WTC11 (cell line): ENCODE measurements around the gene IL4I1. TPM values are rescaled to one million over a fixed set of nuclear protein-coding genes. Genes with fewer than 3 reads are reported as not detected.

Experiments used
- ATAC-seq: fragments of 200-7000 bp; cut with Tn5 transposase; 2 replicates; pipeline ENCODE4 v1.10.0; 2021; ENCODE audit warnings: mild to moderate bottlenecking, moderate library complexity
- CTCF ChIA-PET: fragments of 300-600 bp; sonication (Branson Sonifier 250); formaldehyde crosslinking; loops from one replicate; lab custom pipeline; 2021; ENCODE audit warnings: antibody characterized with exemption; lab: Charles Lee
- POLR2A ChIA-PET: fragments of 350-600 bp; sonication (Branson Sonifier 250); formaldehyde crosslinking; loops from one replicate; lab custom pipeline; 2021; ENCODE audit warnings: antibody characterized with exemption; lab: Charles Lee
- DNase-seq: peaks from one replicate; pipeline ENCODE4 v3.0.0; 2021; ENCODE audit warnings: low spot score
- H3K27ac Mint-ChIP-seq: 2 replicates; pipeline ENCODE4 v1.8.0; 2021; ENCODE audit warnings: mixed read lengths
- H3K27me3 Mint-ChIP-seq: 2 replicates; pipeline ENCODE4 v1.8.0; 2021; ENCODE audit warnings: low read depth, mild to moderate bottlenecking, moderate library complexity, mixed read lengths
- H3K36me3 Mint-ChIP-seq: 2 replicates; pipeline ENCODE4 v1.8.0; 2021; ENCODE audit warnings: mixed read lengths
- H3K4me1 Mint-ChIP-seq: 2 replicates; pipeline ENCODE4 v1.8.0; 2022; ENCODE audit warnings: mixed read lengths
- H3K4me3 Mint-ChIP-seq: 2 replicates; pipeline ENCODE4 v1.8.0; 2021; ENCODE audit warnings: mild to moderate bottlenecking, moderate library complexity, mixed read lengths
- H3K9me3 Mint-ChIP-seq: 2 replicates; pipeline ENCODE4 v1.8.0; 2021; ENCODE audit warnings: mixed read lengths
- ATF1 ChIP-seq: sonication (generic); formaldehyde crosslinking; IDR thresholded peaks from 2 replicates; pipeline ENCODE4 v1.8.1; 2023; ENCODE audit warnings: mild to moderate bottlenecking, moderate library complexity, missing genetic modification reagents
- ATF6 ChIP-seq: sonication (generic); formaldehyde crosslinking; IDR thresholded peaks from 2 replicates; pipeline ENCODE4 v1.8.1; 2023; ENCODE audit warnings: mild to moderate bottlenecking, missing genetic modification reagents
- ELF4 ChIP-seq: sonication (generic); formaldehyde crosslinking; IDR thresholded peaks from 2 replicates; pipeline ENCODE4 v1.8.1; 2022; ENCODE audit warnings: low read depth, mild to moderate bottlenecking, moderate library complexity, missing genetic modification reagents
- ERG ChIP-seq: fragments of 250-450 bp; sonication (Bioruptor Pico); IDR thresholded peaks from 2 replicates; pipeline ENCODE4 v1.8.0; 2021; ENCODE audit warnings: mild to moderate bottlenecking
- FOXJ3 ChIP-seq: sonication (generic); formaldehyde crosslinking; IDR thresholded peaks from 2 replicates; pipeline ENCODE4 v1.9.0; 2021; ENCODE audit warnings: missing genetic modification reagents, mild to moderate bottlenecking, borderline replicate concordance
- GABPB1 ChIP-seq: sonication (generic); formaldehyde crosslinking; IDR thresholded peaks from 2 replicates; pipeline ENCODE4 v1.8.1; 2023; ENCODE audit warnings: mild to moderate bottlenecking, missing genetic modification reagents
- IRF2 ChIP-seq: sonication (generic); formaldehyde crosslinking; IDR thresholded peaks from 2 replicates; pipeline ENCODE4 v1.8.0; 2022; ENCODE audit warnings: low read depth, missing genetic modification reagents, borderline replicate concordance
- JAZF1 ChIP-seq: fragments of 250-450 bp; sonication (Bioruptor Pico); IDR thresholded peaks from 2 replicates; pipeline ENCODE4 v1.9.0; 2021; ENCODE audit warnings: moderate library complexity, mild to moderate bottlenecking, inconsistent platforms
- NR2C2 ChIP-seq: sonication (generic); formaldehyde crosslinking; IDR thresholded peaks from 2 replicates; pipeline ENCODE4 v1.8.0; 2022; ENCODE audit warnings: mild to moderate bottlenecking, missing genetic modification reagents
- PREB ChIP-seq: sonication (generic); formaldehyde crosslinking; IDR thresholded peaks from 2 replicates; pipeline ENCODE4 v1.8.1; 2022; ENCODE audit warnings: mild to moderate bottlenecking, missing genetic modification reagents, moderate library complexity, borderline replicate concordance
- SMAD4 ChIP-seq: sonication (generic); formaldehyde crosslinking; IDR thresholded peaks from 2 replicates; pipeline ENCODE4 v1.8.0; 2022; ENCODE audit warnings: mild to moderate bottlenecking, missing genetic modification reagents
- STAT6 ChIP-seq: sonication (generic); formaldehyde crosslinking; conservative IDR thresholded peaks from 2 replicates; pipeline ENCODE4 v1.8.1; 2023; ENCODE audit warnings: mild to moderate bottlenecking, low read depth, missing genetic modification reagents, moderate library complexity
- TP53 ChIP-seq: sonication (generic); formaldehyde crosslinking; IDR thresholded peaks from 2 replicates; pipeline ENCODE4 v1.8.1; 2023; ENCODE audit warnings: mild to moderate bottlenecking, missing genetic modification reagents
- ZNF219 ChIP-seq: sonication (generic); formaldehyde crosslinking; IDR thresholded peaks from 2 replicates; pipeline ENCODE4 v1.8.0; 2023; ENCODE audit warnings: missing genetic modification reagents, mild to moderate bottlenecking, borderline replicate concordance
- ZNF671 ChIP-seq: fragments of 250-450 bp; sonication (Bioruptor Pico); IDR thresholded peaks from 2 replicates; pipeline ENCODE4 v1.8.0; 2021; ENCODE audit warnings: mild to moderate bottlenecking
- total RNA-seq: library from RNA; stranded (reverse); gene quantifications from 3 replicates; pipeline ENCODE4 v1.2.3, GENCODE V29; 2021
- TF ChIP-seq, protein P1 (sequence below): sonication (generic); formaldehyde crosslinking; IDR thresholded peaks from 2 replicates; pipeline ENCODE4 v1.8.0; 2023; ENCODE audit warnings: mild to moderate bottlenecking, missing genetic modification reagents
- TF ChIP-seq, protein P2 (sequence below): sonication (generic); formaldehyde crosslinking; IDR thresholded peaks from 2 replicates; pipeline ENCODE4 v1.8.0; 2022; ENCODE audit warnings: mild to moderate bottlenecking, missing genetic modification reagents

Gene IL4I1
- total RNA-seq, 1 experiment from 2014 or later, result 0.83 TPM

- Mint-ChIP-seq H3K27me3 (no peaks in the 10 kb centered on the region; the same call in 1 of the 2 replicates), H3K9me3 (peaks cover 10% of the 10 kb centered on the region), H3K36me3 (peaks cover 18% of the 10 kb centered on the region), H3K4me1 (peaks cover 3% of the 10 kb centered on the region; the same call in 1 of the 2 replicates), H3K27ac (no peak overlapping the region), H3K4me3 (no peak overlapping the region)
- ATAC-seq (no peak), DNase-seq (no peak)
- POLR2A ChIA-PET, result no interaction called here
- CTCF ChIA-PET, result interaction anchor here (0.6 to 1.9 kb wide), 7 partner anchors 14 to 127 kb away, joined by 3 to 9 read pairs (median 3); partner anchors contain the start of gene AP2A1
- TF ChIP-seq ELF4 (no peak), ERG (CRISPR knock-in tag) (no peak), SMAD4 (CRISPR knock-in tag) (no peak), ATF6 (no peak)
- TF ChIP-seq, protein P1, sequence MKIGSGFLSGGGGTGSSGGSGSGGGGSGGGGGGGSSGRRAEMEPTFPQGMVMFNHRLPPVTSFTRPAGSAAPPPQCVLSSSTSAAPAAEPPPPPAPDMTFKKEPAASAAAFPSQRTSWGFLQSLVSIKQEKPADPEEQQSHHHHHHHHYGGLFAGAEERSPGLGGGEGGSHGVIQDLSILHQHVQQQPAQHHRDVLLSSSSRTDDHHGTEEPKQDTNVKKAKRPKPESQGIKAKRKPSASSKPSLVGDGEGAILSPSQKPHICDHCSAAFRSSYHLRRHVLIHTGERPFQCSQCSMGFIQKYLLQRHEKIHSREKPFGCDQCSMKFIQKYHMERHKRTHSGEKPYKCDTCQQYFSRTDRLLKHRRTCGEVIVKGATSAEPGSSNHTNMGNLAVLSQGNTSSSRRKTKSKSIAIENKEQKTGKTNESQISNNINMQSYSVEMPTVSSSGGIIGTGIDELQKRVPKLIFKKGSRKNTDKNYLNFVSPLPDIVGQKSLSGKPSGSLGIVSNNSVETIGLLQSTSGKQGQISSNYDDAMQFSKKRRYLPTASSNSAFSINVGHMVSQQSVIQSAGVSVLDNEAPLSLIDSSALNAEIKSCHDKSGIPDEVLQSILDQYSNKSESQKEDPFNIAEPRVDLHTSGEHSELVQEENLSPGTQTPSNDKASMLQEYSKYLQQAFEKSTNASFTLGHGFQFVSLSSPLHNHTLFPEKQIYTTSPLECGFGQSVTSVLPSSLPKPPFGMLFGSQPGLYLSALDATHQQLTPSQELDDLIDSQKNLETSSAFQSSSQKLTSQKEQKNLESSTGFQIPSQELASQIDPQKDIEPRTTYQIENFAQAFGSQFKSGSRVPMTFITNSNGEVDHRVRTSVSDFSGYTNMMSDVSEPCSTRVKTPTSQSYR (CRISPR knock-in tag), result no peak
These were observed 52.3 kb downstream of the IL4I1 start for GRCh38 chr19:49844138-49845095.

DNA sequence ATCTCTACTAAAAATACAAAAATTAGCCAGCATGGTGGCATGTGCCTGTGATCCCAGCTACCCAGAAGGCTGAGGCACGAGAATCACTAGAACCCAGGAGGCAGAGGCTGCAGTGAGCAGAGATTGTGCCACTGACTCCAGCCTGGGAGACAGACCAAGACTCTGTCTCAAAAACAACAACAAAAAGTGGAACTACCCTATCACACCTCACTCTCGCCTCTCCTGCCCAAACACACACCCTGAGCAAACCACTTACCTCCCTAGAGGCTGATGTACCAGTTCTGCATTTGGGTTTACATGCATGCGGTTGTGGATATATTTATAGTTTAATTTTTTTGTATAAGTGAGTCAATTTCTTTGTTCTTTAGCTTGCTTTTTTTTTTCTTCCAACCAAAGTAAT is 53.4 kb downstream of the IL4I1 start:
- no peak for DNase-seq
- no peaks in the 10 kb centered on the region; the same call in 1 of the 2 replicates for H3K27me3 Mint-ChIP-seq
- POLR2A ChIA-PET, result interaction anchor here (0.6 kb wide), 1 partner anchor 92 kb away, joined by 3 read pairs; no protein-coding TSS in a partner anchor
- CTCF ChIA-PET, result interaction anchor here (0.6 to 1.5 kb wide), 3 partner anchors 65 to 172 kb away, joined by 3 read pairs; partner anchors contain the start of gene AP2A1
- H3K4me3 Mint-ChIP-seq, result no peak overlapping the region
- H3K9me3 Mint-ChIP-seq, result peaks cover 3% of the 10 kb centered on the region; the same call in 1 of the 2 replicates
- no peak overlapping the region for H3K27ac Mint-ChIP-seq
- no peaks in the 10 kb centered on the region for H3K4me1 Mint-ChIP-seq
- peaks cover 22% of the 10 kb centered on the region for H3K36me3 Mint-ChIP-seq
- no peak for ATAC-seq
- TF ChIP-seq NR2C2 (CRISPR knock-in tag), result no peak
- TF ChIP-seq ZNF219 (CRISPR knock-in tag), result no peak
- TF ChIP-seq ELF4, result no peak
- TF ChIP-seq FOXJ3 (CRISPR knock-in tag), result no peak
- no peak for TF ChIP-seq PREB (CRISPR knock-in tag)
- TF ChIP-seq, protein P2, sequence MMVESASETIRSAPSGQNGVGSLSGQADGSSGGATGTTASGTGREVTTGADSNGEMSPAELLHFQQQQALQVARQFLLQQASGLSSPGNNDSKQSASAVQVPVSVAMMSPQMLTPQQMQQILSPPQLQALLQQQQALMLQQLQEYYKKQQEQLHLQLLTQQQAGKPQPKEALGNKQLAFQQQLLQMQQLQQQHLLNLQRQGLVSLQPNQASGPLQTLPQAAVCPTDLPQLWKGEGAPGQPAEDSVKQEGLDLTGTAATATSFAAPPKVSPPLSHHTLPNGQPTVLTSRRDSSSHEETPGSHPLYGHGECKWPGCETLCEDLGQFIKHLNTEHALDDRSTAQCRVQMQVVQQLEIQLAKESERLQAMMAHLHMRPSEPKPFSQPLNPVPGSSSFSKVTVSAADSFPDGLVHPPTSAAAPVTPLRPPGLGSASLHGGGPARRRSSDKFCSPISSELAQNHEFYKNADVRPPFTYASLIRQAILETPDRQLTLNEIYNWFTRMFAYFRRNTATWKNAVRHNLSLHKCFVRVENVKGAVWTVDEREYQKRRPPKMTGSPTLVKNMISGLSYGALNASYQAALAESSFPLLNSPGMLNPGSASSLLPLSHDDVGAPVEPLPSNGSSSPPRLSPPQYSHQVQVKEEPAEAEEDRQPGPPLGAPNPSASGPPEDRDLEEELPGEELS (CRISPR knock-in tag), result no peak
- TF ChIP-seq GABPB1, result no peak
- no peak for TF ChIP-seq STAT6 (CRISPR knock-in tag)
- TF ChIP-seq, protein P1 (CRISPR knock-in tag), result no peak
- no peak for TF ChIP-seq ATF1 (CRISPR knock-in tag)
- TF ChIP-seq IRF2 (CRISPR knock-in tag), result no peak
- no peak for TF ChIP-seq ZNF671 (CRISPR knock-in tag)
- TF ChIP-seq TP53 (CRISPR knock-in tag), result no peak
- TF ChIP-seq JAZF1 (CRISPR knock-in tag), result no peak
